GM06990 (cell line): ENCODE results near the gene RBM20.

ENCODE experiments used
- DNase-seq: peaks from one replicate; pipeline ENCODE4 v3.0.0-alpha.2; 2011; ENCODE audit not compliant: insufficient read length; ENCODE audit errors: extremely low read depth
- H3K27me3 ChIP-seq: replicated peaks from 2 replicates; pipeline ENCODE4 v1.6.0; 2011; ENCODE audit warnings: low read length; ENCODE audit not compliant: control insufficient read depth, insufficient read depth
- H3K36me3 ChIP-seq: 2 replicates; pipeline ENCODE4 v1.5.1; 2011; ENCODE audit warnings: low read length; ENCODE audit not compliant: control insufficient read depth, insufficient read depth
- H3K4me3 ChIP-seq: replicated peaks from 2 replicates; pipeline ENCODE4 v1.5.1; 2011; ENCODE audit warnings: low read depth, mild to moderate bottlenecking, control low read depth, low read length
- TF ChIP-seq, protein P1 (sequence below): IDR thresholded peaks from 2 replicates; pipeline ENCODE4 v1.5.1; 2011; ENCODE audit warnings: low read length, control low read depth, mild to moderate bottlenecking, inconsistent platforms; ENCODE audit not compliant: insufficient read depth, poor library complexity, severe bottlenecking

The RBM20 gene

DNA sequence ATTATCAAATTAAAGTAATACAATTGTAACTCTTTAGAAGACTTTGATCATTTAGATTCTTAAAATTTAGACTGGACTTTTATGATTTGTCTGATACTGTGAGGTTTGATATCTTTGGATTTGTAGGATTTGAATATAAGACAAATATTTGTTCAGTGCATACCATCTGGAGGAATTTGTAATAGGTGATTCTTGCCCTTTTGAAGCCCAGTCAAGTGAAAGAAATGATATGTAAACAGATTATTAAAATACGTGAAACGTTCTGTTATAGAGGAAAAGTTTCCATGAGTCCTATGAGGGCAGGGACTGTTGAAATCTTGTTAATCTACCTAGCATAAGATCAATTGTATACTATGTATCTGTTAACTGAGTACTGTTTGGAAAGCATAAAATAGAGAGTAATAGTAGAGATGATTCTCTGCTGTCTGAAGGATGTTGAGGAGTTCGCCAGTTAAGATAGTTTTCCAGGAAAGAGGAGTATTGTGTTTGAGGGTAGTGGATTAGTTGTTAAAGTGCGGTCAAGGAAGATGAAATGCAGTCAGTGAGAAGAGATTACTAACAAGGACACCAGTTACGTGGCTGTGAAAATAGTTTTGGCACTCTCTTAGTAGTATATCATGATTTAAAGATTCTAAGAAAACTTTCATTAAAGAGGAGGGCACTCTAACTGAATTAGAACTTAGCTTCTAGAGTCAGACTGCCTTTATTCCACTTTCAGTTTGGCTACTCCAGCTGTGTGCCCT, 242.0 kb downstream of the RBM20 start:
- no peak for DNase-seq
- Histone ChIP-seq H3K4me3 (no peak overlapping the region), H3K36me3 (peaks cover 2% of the 10 kb centered on the region)

DNA sequence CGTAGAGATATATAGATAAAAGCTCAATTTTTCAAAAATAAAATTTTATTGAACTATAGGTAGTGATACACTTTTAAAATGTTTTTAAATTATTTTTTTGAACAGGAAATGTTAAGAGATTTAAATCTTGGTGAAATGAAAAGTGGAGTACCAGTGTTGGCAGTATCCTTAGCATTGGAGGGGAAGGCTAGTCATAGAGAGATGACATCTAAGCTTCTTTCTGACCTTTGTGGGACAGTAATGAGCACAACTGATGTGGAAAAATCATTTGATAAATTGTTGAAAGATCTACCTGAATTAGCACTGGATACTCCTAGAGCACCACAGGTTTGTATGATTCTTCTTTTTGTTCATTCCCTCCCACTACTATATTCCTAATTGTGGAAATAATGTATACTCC, 243.4 kb downstream of the RBM20 start:
- Histone ChIP-seq H3K36me3 (peaks cover 2% of the 10 kb centered on the region), H3K4me3 (no peak overlapping the region), H3K27me3 (no peaks in the 10 kb centered on the region)
- TF ChIP-seq, protein P1, sequence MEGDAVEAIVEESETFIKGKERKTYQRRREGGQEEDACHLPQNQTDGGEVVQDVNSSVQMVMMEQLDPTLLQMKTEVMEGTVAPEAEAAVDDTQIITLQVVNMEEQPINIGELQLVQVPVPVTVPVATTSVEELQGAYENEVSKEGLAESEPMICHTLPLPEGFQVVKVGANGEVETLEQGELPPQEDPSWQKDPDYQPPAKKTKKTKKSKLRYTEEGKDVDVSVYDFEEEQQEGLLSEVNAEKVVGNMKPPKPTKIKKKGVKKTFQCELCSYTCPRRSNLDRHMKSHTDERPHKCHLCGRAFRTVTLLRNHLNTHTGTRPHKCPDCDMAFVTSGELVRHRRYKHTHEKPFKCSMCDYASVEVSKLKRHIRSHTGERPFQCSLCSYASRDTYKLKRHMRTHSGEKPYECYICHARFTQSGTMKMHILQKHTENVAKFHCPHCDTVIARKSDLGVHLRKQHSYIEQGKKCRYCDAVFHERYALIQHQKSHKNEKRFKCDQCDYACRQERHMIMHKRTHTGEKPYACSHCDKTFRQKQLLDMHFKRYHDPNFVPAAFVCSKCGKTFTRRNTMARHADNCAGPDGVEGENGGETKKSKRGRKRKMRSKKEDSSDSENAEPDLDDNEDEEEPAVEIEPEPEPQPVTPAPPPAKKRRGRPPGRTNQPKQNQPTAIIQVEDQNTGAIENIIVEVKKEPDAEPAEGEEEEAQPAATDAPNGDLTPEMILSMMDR: no peak
- no peak for DNase-seq

More for the DNA sequence above, 242.0 kb downstream of the RBM20 start:
- no peaks in the 10 kb centered on the region for H3K27me3 ChIP-seq
- TF ChIP-seq, protein P1: no peak
